SK-N-SH (cell line): ENCODE data around the gene ASTN2. TPM values are rescaled to one million over a fixed set of nuclear protein-coding genes. Genes with fewer than 3 reads are reported as not detected.

Source experiments
- CTCF ChIA-PET: fragments of 300-600, 350-600 bp; formaldehyde crosslinking; extraction: SDS; loops from one replicate; lab custom pipeline; 2021; lab: Yijun Ruan, JAX
- POLR2A ChIA-PET: fragments of 350-600 bp; sonication (Branson Sonifier 250); formaldehyde crosslinking; extraction: SDS; loops from one replicate; lab custom pipeline; 2020; ENCODE audit warnings: antibody characterized with exemption, inconsistent platforms; lab: Yijun Ruan, JAX
- DNase-seq: peaks from one replicate; pipeline ENCODE4 v3.0.0; 2012
- H2AFZ ChIP-seq: fragments of 200-600 bp; sonication (generic); 2 replicates; pipeline ENCODE4 v1.8.1; 2016; ENCODE audit warnings: antibody characterized with exemption, mild to moderate bottlenecking, low read depth
- H3F3A ChIP-seq: fragments of 200-600 bp; sonication (generic); replicated peaks from 2 replicates; pipeline ENCODE3; 2016; ENCODE audit warnings: antibody characterized with exemption, mild to moderate bottlenecking; ENCODE audit not compliant: insufficient read depth
- H3K27ac ChIP-seq, 2 experiments: fragments of 200-500 bp in 1 of 2; fragments of 200-600 bp in 1 of 2; sonication (Bioruptor generic) in 1 of 2; sonication (generic), shearing (Covaris generic) in 1 of 2; 2 replicates each; pipeline versions ENCODE4 v1.5.1 to v1.6.1; 2014 to 2016; ENCODE audit warnings: low read depth in 2 of 2, inconsistent platforms in 1 of 2, low read length in 1 of 2, mild to moderate bottlenecking in 1 of 2, mixed read lengths in 1 of 2
- H3K27me3 ChIP-seq: fragments of 200-600 bp; sonication (generic), shearing (Covaris generic); 2 replicates; pipeline ENCODE4 v1.6.1; 2016; ENCODE audit warnings: mixed run types; ENCODE audit not compliant: insufficient read depth
- H3K36me3 ChIP-seq, 2 experiments: fragments of 200-500 bp in 1 of 2; fragments of 200-600 bp in 1 of 2; sonication (Bioruptor generic) in 1 of 2; sonication (generic) in 1 of 2; replicated peaks in 1 of 2; 2 replicates each; pipeline versions ENCODE3 to v1.5.1; 2014 to 2016; ENCODE audit warnings: low read length in 1 of 2, mild to moderate bottlenecking in 1 of 2; ENCODE audit not compliant: insufficient read depth in 2 of 2, control insufficient read depth in 1 of 2
- H3K4me1 ChIP-seq, 2 experiments: fragments of 200-500 bp in 1 of 2; fragments of 200-600 bp in 1 of 2; sonication (Bioruptor generic) in 1 of 2; sonication (generic), shearing (Covaris generic) in 1 of 2; 2 replicates each; pipeline versions ENCODE4 v1.5.1 to v1.6.1; 2014 to 2016; ENCODE audit warnings: low read depth in 1 of 2, low read length in 1 of 2, mixed run types in 1 of 2; ENCODE audit not compliant: insufficient read depth in 2 of 2, control insufficient read depth in 1 of 2
- H3K4me2 ChIP-seq: fragments of 200-600 bp; sonication (generic), shearing (Covaris generic); 2 replicates; pipeline ENCODE4 v1.6.1; 2017; ENCODE audit warnings: mixed run types
- H3K4me3 ChIP-seq, 2 experiments: fragments of 200-500 bp in 1 of 2; fragments of 200-600 bp in 1 of 2; sonication (Bioruptor generic) in 1 of 2; sonication (generic), shearing (Covaris generic) in 1 of 2; 2 replicates each; pipeline versions ENCODE4 v1.5.1 to v1.8.1; 2014 to 2016; ENCODE audit warnings: low read depth in 2 of 2, inconsistent platforms in 1 of 2, low read length in 1 of 2, mild to moderate bottlenecking in 1 of 2, mixed read lengths in 1 of 2, moderate library complexity in 1 of 2
- H3K79me2 ChIP-seq: fragments of 200-600 bp; sonication (generic); 2 replicates; pipeline ENCODE4 v1.8.1; 2017; ENCODE audit warnings: mild to moderate bottlenecking; ENCODE audit not compliant: insufficient read depth
- H3K9ac ChIP-seq: fragments of 200-600 bp; sonication (generic); 2 replicates; pipeline ENCODE4 v1.6.1; 2017; ENCODE audit warnings: mixed run types
- H3K9me2 ChIP-seq: fragments of 200-600 bp; sonication (generic); 2 replicates; pipeline ENCODE4 v1.6.1; 2017; ENCODE audit warnings: mixed run types
- H3K9me3 ChIP-seq: fragments of 200-600 bp; sonication (generic); 2 replicates; pipeline ENCODE4 v1.6.1; 2017; ENCODE audit warnings: mixed run types, mild to moderate bottlenecking, moderate library complexity
- H4K20me1 ChIP-seq: fragments of 200-600 bp; sonication (generic); 2 replicates; pipeline ENCODE4 v1.6.1; 2017; ENCODE audit warnings: mild to moderate bottlenecking, mixed run types; ENCODE audit not compliant: insufficient read depth
- ELF1 ChIP-seq: IDR thresholded peaks from 2 replicates; pipeline ENCODE4 v1.4.0; 2012
- NFIC ChIP-seq: IDR thresholded peaks from 2 replicates; pipeline ENCODE4 v1.4.0; 2012; ENCODE audit warnings: borderline replicate concordance
- NRF1 ChIP-seq: IDR thresholded peaks from 2 replicates; pipeline ENCODE4 v1.6.1; 2012; ENCODE audit warnings: low read depth, mild to moderate bottlenecking, low read length
- POLR2AphosphoS5 ChIP-seq: IDR thresholded peaks from 2 replicates; pipeline ENCODE4 v1.6.1; 2012; ENCODE audit warnings: low read depth, low read length
- RAD21 ChIP-seq: IDR thresholded peaks from 2 replicates; pipeline ENCODE4 v1.6.1; 2012; ENCODE audit warnings: mild to moderate bottlenecking, low read length
- RCOR1 ChIP-seq: fragments of 150-350 bp; IDR thresholded peaks from 2 replicates; pipeline ENCODE4 v1.6.1; 2017; ENCODE audit warnings: antibody characterized with exemption, low read length
- SIN3A ChIP-seq: IDR thresholded peaks from 2 replicates; pipeline ENCODE4 v1.6.1; 2012; ENCODE audit warnings: low read depth, mild to moderate bottlenecking, low read length, moderate library complexity, borderline replicate concordance
- TAF1 ChIP-seq: IDR thresholded peaks from 2 replicates; pipeline ENCODE4 v1.6.1; 2012; ENCODE audit warnings: low read depth, mild to moderate bottlenecking, low read length, moderate library complexity, borderline replicate concordance
- YY1 ChIP-seq: IDR thresholded peaks from 2 replicates; pipeline ENCODE4 v1.4.0; 2012; ENCODE audit warnings: low read depth, mild to moderate bottlenecking
- WGBS: methylation state at CpG from one replicate; pipeline ENCODE4 v1.1.6; 2017; ENCODE audit warnings: low lambda C conversion rate; 5-methylcytosine and 5-hydroxymethylcytosine counted together
- polyA plus RNA-seq, 3 experiments: library from polyadenylated mRNA; depleted of rRNA; stranded (reverse); fragments of >200 nt; gene quantifications; 2 replicates each; pipeline ENCODE4 v1.2.3, GENCODE V29; 2012
- TF ChIP-seq, protein P1 (sequence below): IDR thresholded peaks from 2 replicates; pipeline ENCODE4 v1.6.1; 2012; ENCODE audit warnings: mild to moderate bottlenecking, low read depth, low read length, moderate library complexity
- TF ChIP-seq, protein P2 (sequence below): fragments of 150-350 bp; IDR thresholded peaks from 2 replicates; pipeline ENCODE4 v1.6.1; 2017; ENCODE audit warnings: antibody characterized with exemption, low read length, low read depth, borderline replicate concordance
- TF ChIP-seq, protein P3 (sequence below): fragments of 150-350 bp; IDR thresholded peaks from 2 replicates; pipeline ENCODE4 v1.6.1; 2016; ENCODE audit warnings: mild to moderate bottlenecking, low read depth, low read length
- TF ChIP-seq, protein P4 (sequence below): IDR thresholded peaks from 2 replicates; pipeline ENCODE4 v1.4.0; 2012; ENCODE audit warnings: low read depth, borderline replicate concordance

Gene ASTN2
- polyA plus RNA-seq, 1 of the 3 experiments (the other 2 are of a cell fraction): 6.6 TPM

DNA sequence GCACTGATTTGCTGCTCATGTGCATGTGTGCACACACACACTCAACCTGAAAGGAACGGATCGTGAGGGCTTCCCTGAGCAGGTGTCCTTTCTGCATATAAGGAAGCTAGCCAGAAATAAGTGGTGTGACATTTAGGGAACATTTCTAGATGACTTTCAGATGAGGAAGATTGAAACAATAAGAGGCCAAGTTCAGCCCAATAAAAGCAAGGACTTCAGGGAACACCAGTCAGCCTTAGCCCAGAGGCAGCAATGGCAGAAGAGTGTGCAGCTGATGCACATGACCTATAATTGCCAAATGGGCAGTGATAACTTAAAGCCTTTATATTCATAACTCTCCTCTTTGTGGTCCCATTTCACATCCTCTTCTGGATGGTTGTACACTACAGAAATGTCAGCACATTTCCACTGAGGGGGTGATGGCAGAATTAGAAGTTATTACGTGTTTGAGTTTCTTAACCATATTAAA, 472.2 kb downstream of the ASTN2 start:
- Histone ChIP-seq H4K20me1 (no peaks in the 10 kb centered on the region), H3K9ac (no peak overlapping the region), H3K79me2 (no peaks in the 10 kb centered on the region), H3K4me3 (no peak overlapping the region), H3K9me2 (no peaks in the 10 kb centered on the region), H3F3A (no peaks in the 10 kb centered on the region), H2AFZ (no peak overlapping the region), H3K36me3 (no peaks in the 10 kb centered on the region), H3K27me3 (no peaks in the 10 kb centered on the region), H3K4me2 (no peak overlapping the region), H3K4me1 (no peaks in the 10 kb centered on the region), H3K27ac (no peak overlapping the region), H3K9me3 (no peaks in the 10 kb centered on the region)
- CTCF ChIA-PET: no interaction called here
- DNase-seq: no peak
- no peak for TF ChIP-seq POLR2AphosphoS5
- no peak for TF ChIP-seq NFIC
- TF ChIP-seq RCOR1: no peak
- no peak for TF ChIP-seq YY1
- no peak for TF ChIP-seq ELF1
- TF ChIP-seq SIN3A: no peak
- no peak for TF ChIP-seq RAD21
- no peak for TF ChIP-seq NRF1
- TF ChIP-seq TAF1: no peak
- TF ChIP-seq, protein P1, sequence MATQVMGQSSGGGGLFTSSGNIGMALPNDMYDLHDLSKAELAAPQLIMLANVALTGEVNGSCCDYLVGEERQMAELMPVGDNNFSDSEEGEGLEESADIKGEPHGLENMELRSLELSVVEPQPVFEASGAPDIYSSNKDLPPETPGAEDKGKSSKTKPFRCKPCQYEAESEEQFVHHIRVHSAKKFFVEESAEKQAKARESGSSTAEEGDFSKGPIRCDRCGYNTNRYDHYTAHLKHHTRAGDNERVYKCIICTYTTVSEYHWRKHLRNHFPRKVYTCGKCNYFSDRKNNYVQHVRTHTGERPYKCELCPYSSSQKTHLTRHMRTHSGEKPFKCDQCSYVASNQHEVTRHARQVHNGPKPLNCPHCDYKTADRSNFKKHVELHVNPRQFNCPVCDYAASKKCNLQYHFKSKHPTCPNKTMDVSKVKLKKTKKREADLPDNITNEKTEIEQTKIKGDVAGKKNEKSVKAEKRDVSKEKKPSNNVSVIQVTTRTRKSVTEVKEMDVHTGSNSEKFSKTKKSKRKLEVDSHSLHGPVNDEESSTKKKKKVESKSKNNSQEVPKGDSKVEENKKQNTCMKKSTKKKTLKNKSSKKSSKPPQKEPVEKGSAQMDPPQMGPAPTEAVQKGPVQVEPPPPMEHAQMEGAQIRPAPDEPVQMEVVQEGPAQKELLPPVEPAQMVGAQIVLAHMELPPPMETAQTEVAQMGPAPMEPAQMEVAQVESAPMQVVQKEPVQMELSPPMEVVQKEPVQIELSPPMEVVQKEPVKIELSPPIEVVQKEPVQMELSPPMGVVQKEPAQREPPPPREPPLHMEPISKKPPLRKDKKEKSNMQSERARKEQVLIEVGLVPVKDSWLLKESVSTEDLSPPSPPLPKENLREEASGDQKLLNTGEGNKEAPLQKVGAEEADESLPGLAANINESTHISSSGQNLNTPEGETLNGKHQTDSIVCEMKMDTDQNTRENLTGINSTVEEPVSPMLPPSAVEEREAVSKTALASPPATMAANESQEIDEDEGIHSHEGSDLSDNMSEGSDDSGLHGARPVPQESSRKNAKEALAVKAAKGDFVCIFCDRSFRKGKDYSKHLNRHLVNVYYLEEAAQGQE: no peak
- TF ChIP-seq, protein P2, sequence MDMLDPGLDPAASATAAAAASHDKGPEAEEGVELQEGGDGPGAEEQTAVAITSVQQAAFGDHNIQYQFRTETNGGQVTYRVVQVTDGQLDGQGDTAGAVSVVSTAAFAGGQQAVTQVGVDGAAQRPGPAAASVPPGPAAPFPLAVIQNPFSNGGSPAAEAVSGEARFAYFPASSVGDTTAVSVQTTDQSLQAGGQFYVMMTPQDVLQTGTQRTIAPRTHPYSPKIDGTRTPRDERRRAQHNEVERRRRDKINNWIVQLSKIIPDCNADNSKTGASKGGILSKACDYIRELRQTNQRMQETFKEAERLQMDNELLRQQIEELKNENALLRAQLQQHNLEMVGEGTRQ: no peak
- TF ChIP-seq, protein P3, sequence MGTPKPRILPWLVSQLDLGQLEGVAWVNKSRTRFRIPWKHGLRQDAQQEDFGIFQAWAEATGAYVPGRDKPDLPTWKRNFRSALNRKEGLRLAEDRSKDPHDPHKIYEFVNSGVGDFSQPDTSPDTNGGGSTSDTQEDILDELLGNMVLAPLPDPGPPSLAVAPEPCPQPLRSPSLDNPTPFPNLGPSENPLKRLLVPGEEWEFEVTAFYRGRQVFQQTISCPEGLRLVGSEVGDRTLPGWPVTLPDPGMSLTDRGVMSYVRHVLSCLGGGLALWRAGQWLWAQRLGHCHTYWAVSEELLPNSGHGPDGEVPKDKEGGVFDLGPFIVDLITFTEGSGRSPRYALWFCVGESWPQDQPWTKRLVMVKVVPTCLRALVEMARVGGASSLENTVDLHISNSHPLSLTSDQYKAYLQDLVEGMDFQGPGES: no peak
- TF ChIP-seq, protein P4, sequence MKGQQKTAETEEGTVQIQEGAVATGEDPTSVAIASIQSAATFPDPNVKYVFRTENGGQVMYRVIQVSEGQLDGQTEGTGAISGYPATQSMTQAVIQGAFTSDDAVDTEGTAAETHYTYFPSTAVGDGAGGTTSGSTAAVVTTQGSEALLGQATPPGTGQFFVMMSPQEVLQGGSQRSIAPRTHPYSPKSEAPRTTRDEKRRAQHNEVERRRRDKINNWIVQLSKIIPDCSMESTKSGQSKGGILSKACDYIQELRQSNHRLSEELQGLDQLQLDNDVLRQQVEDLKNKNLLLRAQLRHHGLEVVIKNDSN: no peak
- WGBS: 49% methylated on average over 3 of the region's 3 CpGs
- POLR2A ChIA-PET: no interaction called here
